GM18502 (cell line): ENCODE results near the gene FBL.
"Not testable (repeated sequence)": the region's sequence is repeated elsewhere in the genome, so short reads cannot be mapped to it uniquely, and the experiment has no call there.

ENCODE experiments used
- ATAC-seq: cut with Tn5 transposase; IDR thresholded peaks from one replicate; pipeline ENCODE4 v1.9.1; 2021; ENCODE audit warnings: mild to moderate bottlenecking; ENCODE audit not compliant: unreplicated experiment, poor library complexity

The FBL gene

GRCh38 chr19:39826311-39826945, 19.8 kb downstream of the FBL start:
- ATAC-seq, result no peak

GRCh38 chr19:39825531-39826076, 20.6 kb downstream of the FBL start:
- ATAC-seq, result no peak

GRCh38 chr19:39825093-39825463, 21.1 kb downstream of the FBL start:
- ATAC-seq, result no peak

GRCh38 chr19:39824143-39825092, 21.8 kb downstream of the FBL start:
- ATAC-seq, result peak; percentile 89

GRCh38 chr19:39823686-39824085, 22.5 kb downstream of the FBL start:
- no peak for ATAC-seq

- ATAC-seq, result no peak
Measured at GRCh38 chr19:39820696-39821095, 25.5 kb downstream of the FBL start.

GRCh38 chr19:39819786-39820185, 26.4 kb downstream of the FBL start:
- ATAC-seq, result no peak

GRCh38 chr19:39818626-39819097, 27.5 kb downstream of the FBL start:
- ATAC-seq, result peak; percentile 73

- no peak for ATAC-seq
Measured at GRCh38 chr19:39817888-39818561, 28.2 kb downstream of the FBL start.

GRCh38 chr19:39816287-39817048, 29.7 kb downstream of the FBL start:
- ATAC-seq, result no peak

- no peak for ATAC-seq
Measured at GRCh38 chr19:39814595-39814994, 31.6 kb downstream of the FBL start.

- ATAC-seq, result not testable (repeated sequence)
Measured at GRCh38 chr19:39814111-39814510, 32.1 kb downstream of the FBL start.

- no peak for ATAC-seq
Measured at GRCh38 chr19:39813264-39813993, 32.8 kb downstream of the FBL start.

- no peak for ATAC-seq
Measured at GRCh38 chr19:39811064-39811463, 35.1 kb downstream of the FBL start.

- ATAC-seq, result no peak
Measured at GRCh38 chr19:39810424-39810823, 35.8 kb downstream of the FBL start.

GRCh38 chr19:39809368-39809767, 36.8 kb downstream of the FBL start:
- no peak for ATAC-seq

GRCh38 chr19:39808688-39809087, 37.5 kb downstream of the FBL start:
- ATAC-seq, result not testable (repeated sequence)

GRCh38 chr19:39807846-39808364, 38.3 kb downstream of the FBL start:
- ATAC-seq, result no peak

- ATAC-seq, result no peak
Measured at GRCh38 chr19:39805104-39805503, 41.1 kb downstream of the FBL start.
